ENCODE data around the gene SFT2D2.

Gene SFT2D2

GRCh38 chr1:168265596-168265995 lies 39.8 kb downstream of the SFT2D2 start:
- H3K4me3 ChIP-seq (ENCODE audit: low read depth, low read length): no peak overlapping the region
- TF ChIP-seq, protein P1, sequence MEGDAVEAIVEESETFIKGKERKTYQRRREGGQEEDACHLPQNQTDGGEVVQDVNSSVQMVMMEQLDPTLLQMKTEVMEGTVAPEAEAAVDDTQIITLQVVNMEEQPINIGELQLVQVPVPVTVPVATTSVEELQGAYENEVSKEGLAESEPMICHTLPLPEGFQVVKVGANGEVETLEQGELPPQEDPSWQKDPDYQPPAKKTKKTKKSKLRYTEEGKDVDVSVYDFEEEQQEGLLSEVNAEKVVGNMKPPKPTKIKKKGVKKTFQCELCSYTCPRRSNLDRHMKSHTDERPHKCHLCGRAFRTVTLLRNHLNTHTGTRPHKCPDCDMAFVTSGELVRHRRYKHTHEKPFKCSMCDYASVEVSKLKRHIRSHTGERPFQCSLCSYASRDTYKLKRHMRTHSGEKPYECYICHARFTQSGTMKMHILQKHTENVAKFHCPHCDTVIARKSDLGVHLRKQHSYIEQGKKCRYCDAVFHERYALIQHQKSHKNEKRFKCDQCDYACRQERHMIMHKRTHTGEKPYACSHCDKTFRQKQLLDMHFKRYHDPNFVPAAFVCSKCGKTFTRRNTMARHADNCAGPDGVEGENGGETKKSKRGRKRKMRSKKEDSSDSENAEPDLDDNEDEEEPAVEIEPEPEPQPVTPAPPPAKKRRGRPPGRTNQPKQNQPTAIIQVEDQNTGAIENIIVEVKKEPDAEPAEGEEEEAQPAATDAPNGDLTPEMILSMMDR (IDR thresholded peaks at IDR 0.05; ENCODE audit: low read depth, low read length): no peak

DNA sequence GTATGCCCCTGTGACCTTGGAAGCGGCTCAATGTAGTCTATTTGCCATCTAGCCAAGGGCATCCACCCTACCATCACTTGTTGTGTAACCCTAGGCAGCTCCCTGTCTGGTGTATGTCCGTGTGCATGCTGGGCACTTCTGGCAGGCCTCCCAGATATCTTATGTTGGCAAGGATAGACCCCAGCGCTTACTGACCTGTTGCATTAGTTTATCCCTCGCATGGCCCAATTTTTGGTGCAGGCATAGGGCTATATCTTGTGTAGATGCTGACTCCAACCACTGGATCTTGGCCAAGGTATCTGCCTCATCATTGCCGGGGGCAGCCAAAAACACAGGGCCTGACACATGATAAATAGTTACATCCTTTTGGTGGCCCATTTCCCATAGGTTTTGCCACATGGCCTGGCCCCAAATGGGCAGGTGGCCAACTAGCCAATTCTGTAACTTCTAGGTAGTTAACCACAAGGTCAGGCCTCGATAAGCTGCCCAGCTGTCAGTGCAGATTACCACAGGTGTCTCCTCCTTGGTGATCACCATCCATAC lies 40.9 kb downstream of the SFT2D2 start:
- no peak overlapping the region for H3K4me3 ChIP-seq (ENCODE audit: low read depth, low read length)
- TF ChIP-seq, protein P1 (IDR thresholded peaks at IDR 0.05; ENCODE audit: low read depth, low read length): no peak

DNA sequence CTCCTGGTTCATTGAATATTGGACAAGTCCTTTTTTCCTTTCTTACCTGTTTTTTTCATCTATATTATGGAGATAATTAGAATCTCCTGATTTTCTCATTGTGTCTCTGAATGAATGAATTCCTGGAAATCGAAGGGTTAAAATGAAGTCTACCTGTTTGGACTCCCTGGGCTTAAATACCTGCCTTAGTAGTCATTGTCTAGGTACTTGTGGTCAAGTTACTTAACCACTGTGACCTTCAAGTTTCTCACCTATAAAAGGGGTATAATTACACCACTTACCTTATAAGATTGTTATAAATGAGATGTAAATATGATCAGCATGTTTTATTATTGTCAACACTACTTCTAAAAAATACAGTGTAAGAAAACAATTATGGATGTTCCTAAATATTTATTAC lies 45.8 kb downstream of the SFT2D2 start:
- TF ChIP-seq, protein P1 (IDR thresholded peaks at IDR 0.05; ENCODE audit: low read depth, low read length): no peak
- no peak overlapping the region for H3K4me3 ChIP-seq (ENCODE audit: low read depth, low read length)

GRCh38 chr1:168273575-168273974 lies 47.8 kb downstream of the SFT2D2 start:
- TF ChIP-seq, protein P1 (IDR thresholded peaks at IDR 0.05; ENCODE audit: low read depth, low read length): no peak

DNA sequence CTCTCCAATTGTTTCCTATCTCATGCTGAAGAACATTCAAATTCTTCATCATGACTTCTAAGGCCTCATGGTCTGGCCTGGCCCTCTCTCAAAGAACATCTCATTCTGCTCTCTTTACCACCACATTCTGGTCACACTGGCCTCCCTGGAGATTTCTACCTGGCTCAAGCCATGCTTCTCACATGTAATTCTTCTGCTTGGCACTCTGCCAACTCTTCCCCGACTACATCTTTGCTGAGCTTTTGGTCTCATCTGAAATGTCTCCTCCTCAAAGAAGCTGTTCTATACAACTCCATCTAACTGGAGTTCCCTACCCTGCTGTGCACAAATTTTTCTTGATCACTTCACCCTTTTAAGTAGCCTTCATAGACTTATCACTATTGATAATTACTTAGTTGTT lies 53.4 kb downstream of the SFT2D2 start:
- TF ChIP-seq, protein P1 (IDR thresholded peaks at IDR 0.05; ENCODE audit: low read depth, low read length): no peak

More at GRCh38 chr1:168273575-168273974, 47.8 kb downstream of the SFT2D2 start:
- no peak overlapping the region for H3K4me3 ChIP-seq (ENCODE audit: low read depth, low read length)

DNA sequence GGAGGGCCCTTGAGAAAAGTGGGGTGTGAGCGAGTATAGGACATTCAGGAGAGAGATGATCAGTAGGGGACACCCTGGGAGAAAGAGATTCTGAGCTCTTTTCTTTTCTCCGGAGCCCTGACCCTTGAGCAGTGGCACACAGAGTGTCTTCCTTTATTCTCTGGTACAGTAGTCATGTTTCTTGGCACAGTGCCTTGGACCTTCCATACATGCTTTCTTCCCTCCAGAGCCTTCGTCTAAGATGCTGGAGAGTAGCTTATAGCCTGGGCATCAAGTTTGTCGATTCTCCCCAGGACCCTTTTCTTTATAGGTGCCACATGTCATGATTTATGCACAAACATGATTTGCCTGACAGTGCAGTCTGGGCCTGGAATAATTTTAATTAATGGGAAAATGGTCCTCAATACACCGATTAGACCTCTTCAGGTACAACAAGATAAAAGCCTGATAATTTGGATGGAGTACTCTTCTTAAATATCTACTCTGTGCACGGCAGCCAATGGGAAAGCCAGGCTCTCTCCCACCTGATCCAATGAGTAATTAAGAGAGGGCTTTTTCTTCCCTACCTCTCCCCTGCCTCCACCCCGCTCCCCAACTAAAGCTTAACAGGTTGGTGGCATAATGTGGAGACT lies 54.6 kb downstream of the SFT2D2 start, which contains the start of gene TBX19:
TBX19 (plus strand) TSS at position 582 of the 632 bp plus-strand sequence. CDS start 214 bp downstream, outside the sequence.
- TF ChIP-seq, protein P1 (IDR thresholded peaks at IDR 0.05; ENCODE audit: low read depth, low read length): no peak
- H3K4me3 ChIP-seq (ENCODE audit: low read depth, low read length): no peak within 1 kb of the TSS

More for the DNA sequence above, 53.4 kb downstream of the SFT2D2 start:
- H3K4me3 ChIP-seq (ENCODE audit: low read depth, low read length): no peak overlapping the region

DNA sequence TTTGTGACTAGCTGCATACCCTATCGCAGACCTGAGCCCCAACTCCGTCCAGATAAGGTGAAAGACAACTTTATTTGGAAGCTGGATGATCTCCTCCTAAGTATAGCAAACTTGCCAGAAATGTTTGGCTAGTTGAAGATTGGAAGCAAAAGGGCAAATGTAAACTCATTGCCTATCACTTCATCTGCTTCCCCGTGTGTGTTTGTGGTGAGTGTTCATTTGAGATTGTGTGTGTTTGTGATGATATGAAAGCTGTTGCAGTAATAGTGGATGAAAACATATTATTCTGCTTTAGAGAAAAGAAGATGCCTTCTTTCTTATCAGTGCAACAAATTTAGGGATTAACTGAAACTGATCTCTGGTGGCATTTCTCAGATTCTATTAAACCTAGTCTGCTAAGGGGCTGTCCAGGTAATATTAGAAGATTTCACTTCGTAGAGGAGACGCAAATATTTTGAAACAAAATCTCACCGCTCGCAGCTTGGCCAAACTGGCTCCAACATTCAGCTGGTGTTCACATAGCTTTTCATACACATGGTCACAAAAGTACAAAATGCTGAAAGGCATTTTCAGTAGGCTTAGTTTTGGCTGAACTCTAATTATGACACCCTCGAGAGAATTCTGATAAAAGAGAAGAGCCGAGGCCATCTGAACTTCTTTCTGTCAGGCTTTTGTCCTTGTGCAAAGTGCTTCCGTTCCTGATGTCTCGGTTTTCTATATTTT lies 56.0 kb downstream of the SFT2D2 start:
- no peak overlapping the region for H3K4me3 ChIP-seq (ENCODE audit: low read depth, low read length)
- TF ChIP-seq, protein P1 (IDR thresholded peaks at IDR 0.05; ENCODE audit: low read depth, low read length): no peak
